Body of pancreas (tissue), 4 donors: ENCODE results near the gene TOR4A. TPM values are rescaled to one million over a fixed set of nuclear protein-coding genes. Genes with fewer than 3 reads are reported as not detected.

ENCODE experiments used
- ATAC-seq: fragments of 150-250 bp; one replicate; pipeline ENCODE4 v1.9.1; 2016
- DNase-seq, 4 donors: peaks; one replicate each; pipeline ENCODE4 v3.0.0-alpha.2; 2019
- H3K27ac ChIP-seq, 4 donors: fragments of 200-600 bp; sonication (generic); 1 replicate in 3 of 4; 2 replicates in 1 of 4; pipeline versions ENCODE4 v1.5.1 to v1.6.1; 2016 to 2019; ENCODE audit warnings: mild to moderate bottlenecking in 1 of 4, mixed read lengths in 1 of 4, moderate library complexity in 1 of 4
- H3K27me3 ChIP-seq, 2 donors: fragments of 200-600 bp; sonication (generic); one replicate each; pipeline ENCODE4 v1.6.0; 2016; ENCODE audit warnings: mild to moderate bottlenecking in 1 of 2
- H3K36me3 ChIP-seq, 2 donors: fragments of 200-600 bp; sonication (generic); replicated peaks in 1 of 2; 2 replicates each; pipeline ENCODE4 v1.5.1; 2016; ENCODE audit warnings: low read depth in 2 of 2; ENCODE audit not compliant: insufficient read depth in 1 of 2
- H3K4me1 ChIP-seq: fragments of 200-600 bp; sonication (generic); one replicate; pipeline ENCODE4 v1.6.0; 2016
- H3K4me3 ChIP-seq, 2 donors: fragments of 200-600 bp; sonication (generic); 1 replicate in 1 of 2; 2 replicates in 1 of 2; pipeline ENCODE4 v1.5.1; 2016 to 2019
- H3K9me3 ChIP-seq, 3 donors: fragments of 200-600 bp; sonication (generic); 1 replicate in 2 of 3; 2 replicates in 1 of 3; pipeline ENCODE4 v1.5.1; 2016
- CTCF ChIP-seq, 7 experiments: fragments of 450-650 bp in 4 of 7; fragments of 200-600 bp in 3 of 7; sonication (generic) in 3 of 7; IDR thresholded peaks; one replicate each; pipeline ENCODE4 v1.5.1; 2016 to 2019; ENCODE audit warnings: antibody characterized with exemption in 7 of 7
- POLR2A ChIP-seq, 3 donors: fragments of 450-650 bp; IDR thresholded peaks; one replicate each; pipeline ENCODE4 v1.6.1; 2016; ENCODE audit warnings: antibody characterized with exemption in 3 of 3, mild to moderate bottlenecking in 2 of 3
- WGBS, 2 donors: methylation state at CpG; one replicate each; pipeline ENCODE4 v1.1.5; 2017; 5-methylcytosine and 5-hydroxymethylcytosine counted together
- intact Hi-C: fragments of 100-400 bp; cut with DNase I; formaldehyde crosslinking; loops from one replicate; pipeline ENCODE4 v1.15.1; 2023
- total RNA-seq, 2 donors: library from RNA; depleted of rRNA; stranded (reverse); fragments of >200 nt; gene quantifications; one replicate each; pipeline ENCODE4 v1.1.0, GENCODE V29; 2016

Gene TOR4A
- total RNA-seq, 2 donors from 2014 or later = 9.9 to 12.2 TPM

DNA sequence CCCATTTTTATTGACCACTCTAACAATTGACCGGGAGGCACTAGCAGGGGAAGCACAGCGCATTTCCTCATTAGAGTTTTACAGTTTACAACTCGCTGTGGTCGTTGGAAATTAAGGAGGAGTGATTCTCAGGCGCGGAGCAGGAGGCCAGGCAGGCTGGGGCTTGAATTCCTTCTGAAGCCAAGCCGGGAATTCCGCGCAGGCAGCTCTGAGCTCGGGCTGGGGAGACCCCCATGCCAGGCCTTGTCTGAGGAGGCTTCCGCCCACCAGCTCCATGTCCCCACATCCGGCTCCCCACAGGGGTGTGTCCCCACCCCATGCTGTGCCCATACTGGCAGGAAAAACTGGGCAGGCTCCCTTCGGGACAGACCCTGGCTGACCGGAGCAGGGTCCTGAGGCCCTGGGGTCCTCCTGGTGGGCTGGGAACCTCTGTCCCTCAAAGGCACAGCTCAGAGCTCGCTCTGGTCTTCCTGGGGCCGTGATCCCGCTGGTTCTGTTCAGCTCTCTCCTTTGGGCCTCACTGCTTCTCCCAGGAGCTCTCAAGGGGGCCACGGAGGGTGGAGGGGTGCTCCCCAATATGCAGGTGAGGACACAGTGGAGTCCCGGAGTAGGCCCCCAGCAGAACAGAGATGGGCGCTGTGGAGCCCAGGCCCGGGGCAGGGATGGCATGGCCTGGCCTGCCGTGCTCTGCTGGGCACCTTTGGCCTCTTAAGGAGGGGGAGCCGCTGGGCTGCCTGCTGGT is 25.8 kb downstream of the TOR4A start:
- intact Hi-C loops = no loop called here
- no peak overlapping the region for H3K4me3 ChIP-seq
- ATAC-seq = no peak

GRCh38 chr9:137303893-137304382 is 26.4 kb downstream of the TOR4A start:
- H3K4me1 ChIP-seq = peaks cover 82% of the 10 kb centered on the region
- WGBS, 2 donors = 51% methylated on average over 20 of the region's 22 CpGs; no CpG with 5 or more reads in 1 of the 2 donors

More for the DNA sequence above, 25.8 kb downstream of the TOR4A start:
- TF ChIP-seq POLR2A (IDR thresholded peaks at IDR 0.05) (no peak), CTCF (IDR thresholded peaks at IDR 0.05) (no peak)
- Histone ChIP-seq H3K36me3 (no peaks in the 10 kb centered on the region), H3K27me3 (no peaks in the 10 kb centered on the region), H3K27ac (peak overlapping the region; percentile 95 to 99 (median 96)), H3K9me3 (no peaks in the 10 kb centered on the region), H3K4me1 (peaks cover 84% of the 10 kb centered on the region)
- peak in 3 of 4 donors; percentile 17 to 23 (median 20) for DNase-seq
- WGBS, 2 donors = 60 to 69% methylated on average over 7 to 23 of the region's 23 CpGs

DNA sequence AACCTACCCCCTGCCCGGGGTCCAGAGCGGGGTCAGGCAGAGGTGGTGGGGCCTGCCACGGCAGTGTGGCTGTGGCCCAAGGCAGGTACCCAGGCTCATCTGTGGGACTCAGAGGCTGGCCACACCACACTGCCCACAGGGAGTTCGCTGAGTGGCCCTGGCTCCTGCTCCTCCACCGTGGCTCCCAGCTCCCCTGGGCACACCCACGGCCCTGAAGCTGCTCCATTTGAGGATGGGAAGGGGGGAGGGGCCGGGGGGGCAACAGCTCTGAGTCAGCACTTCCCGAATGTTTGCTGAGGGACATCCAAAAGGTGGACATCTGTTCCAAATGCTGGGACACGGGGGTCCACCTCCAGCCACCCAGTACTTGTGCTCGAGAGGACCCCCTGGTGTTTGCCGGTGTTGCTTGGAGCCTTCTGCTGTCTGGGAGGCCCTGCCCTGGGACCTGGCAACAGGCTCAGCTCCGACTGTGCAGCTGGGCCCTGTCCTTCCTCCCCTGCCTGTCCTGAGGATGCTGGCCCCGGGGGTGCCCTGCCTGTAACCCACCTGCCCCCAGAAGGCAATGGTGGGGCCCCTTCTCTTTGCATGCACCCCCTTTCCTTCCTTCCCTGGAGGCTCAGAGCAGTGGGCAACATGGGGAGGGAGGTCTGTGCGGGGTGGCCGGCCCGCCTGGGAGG is 27.0 kb downstream of the TOR4A start:
- Histone ChIP-seq H3K4me3 (no peak overlapping the region), H3K27ac (peak overlapping the region; percentile 95 to 99 (median 96)), H3K4me1 (peaks cover 83% of the 10 kb centered on the region), H3K36me3 (no peaks in the 10 kb centered on the region), H3K27me3 (no peaks in the 10 kb centered on the region), H3K9me3 (no peaks in the 10 kb centered on the region)
- intact Hi-C loops = no loop called here
- ATAC-seq (no peak), DNase-seq (peak in 2 of 4 donors; percentile 32 to 37)
- 0 to 14% methylated on average over 2 to 14 of the region's 16 CpGs for WGBS, 2 donors
- no peak for TF ChIP-seq CTCF (IDR thresholded peaks at IDR 0.05)
- TF ChIP-seq POLR2A (IDR thresholded peaks at IDR 0.05) = no peak

More at GRCh38 chr9:137303893-137304382, 26.4 kb downstream of the TOR4A start:
- no peaks in the 10 kb centered on the region for H3K9me3 ChIP-seq
- intact Hi-C loops = no loop called here
- H3K27ac ChIP-seq = peak overlapping the region; percentile 95 to 99 (median 96)
- DNase-seq (peak in 2 of 4 donors; percentile 9 to 25), ATAC-seq (no peak)
- H3K4me3 ChIP-seq = no peak overlapping the region
- no peak for TF ChIP-seq POLR2A (IDR thresholded peaks at IDR 0.05)
- no peak for TF ChIP-seq CTCF (IDR thresholded peaks at IDR 0.05)
- H3K36me3 ChIP-seq = no peaks in the 10 kb centered on the region
- no peaks in the 10 kb centered on the region for H3K27me3 ChIP-seq

GRCh38 chr9:137305060-137305797 is 27.7 kb downstream of the TOR4A start:
- H3K4me3 ChIP-seq = peak overlapping the region; percentile 19
- ATAC-seq = peak; percentile 43
- H3K27ac ChIP-seq = peak overlapping the region; percentile 95 to 99 (median 96)
- no peaks in the 10 kb centered on the region for H3K36me3 ChIP-seq
- intact Hi-C loops = no loop called here
- 5 to 6% methylated on average over 4 to 36 of the region's 36 CpGs for WGBS, 2 donors
- peak in 2 of 7 experiments; percentile 9 to 18 for TF ChIP-seq CTCF (IDR thresholded peaks at IDR 0.05)
- TF ChIP-seq POLR2A (IDR thresholded peaks at IDR 0.05) = peak; percentile 88 to 95 (median 95)
- no peaks in the 10 kb centered on the region for H3K27me3 ChIP-seq
- peaks cover 83% of the 10 kb centered on the region for H3K4me1 ChIP-seq
- no peaks in the 10 kb centered on the region for H3K9me3 ChIP-seq
- peak; percentile 90 to 95 (median 94) for DNase-seq
